ENCODE measurements around the gene UGT1A4. TPM values are rescaled to one million over a fixed set of nuclear protein-coding genes. Genes with fewer than 3 reads are reported as not detected.

The UGT1A4 gene
- polyA plus RNA-seq, 3 donors = not detected

DNA sequence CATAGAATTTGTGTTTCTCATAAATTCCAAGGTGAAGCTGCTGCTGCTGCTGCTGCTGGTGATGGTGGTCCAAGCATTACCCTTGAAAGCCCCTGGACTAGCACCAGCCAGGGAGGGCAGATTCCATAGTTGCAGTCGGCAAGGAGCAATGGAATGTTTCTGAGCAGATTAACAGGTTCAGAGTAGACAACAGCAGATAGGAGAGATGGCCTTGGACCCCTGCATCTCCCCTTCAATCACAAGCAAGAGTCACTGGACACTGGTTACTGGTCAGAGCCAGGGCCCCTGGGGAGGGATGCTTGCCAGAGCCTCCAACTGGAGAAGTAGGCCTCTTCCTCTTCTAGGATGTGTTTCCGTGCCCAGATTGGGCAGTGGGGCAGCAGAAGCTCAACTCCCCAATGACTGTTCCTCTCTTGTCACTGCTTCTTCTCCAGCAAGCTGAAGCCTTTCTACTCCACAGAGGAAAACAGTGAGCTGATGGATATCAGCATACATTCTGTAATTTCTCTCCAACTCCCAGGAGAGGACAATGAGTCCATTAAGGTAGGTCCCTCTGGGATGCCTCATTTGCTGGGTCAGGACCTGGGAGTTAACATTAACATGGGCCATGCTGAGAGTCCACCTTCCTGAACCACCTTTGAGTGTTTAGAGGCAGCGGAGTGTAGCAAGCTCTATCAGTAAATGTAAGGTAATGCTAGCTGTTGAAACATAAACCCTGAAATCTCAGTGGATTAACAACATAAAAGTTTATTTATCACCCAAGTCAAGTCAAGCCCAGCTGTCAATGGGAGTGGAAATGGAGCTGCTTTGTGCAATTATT, 94.9 kb downstream of the UGT1A4 start:
- no peak overlapping the region for H3K27ac Mint-ChIP-seq
- TF ChIP-seq, protein P1, sequence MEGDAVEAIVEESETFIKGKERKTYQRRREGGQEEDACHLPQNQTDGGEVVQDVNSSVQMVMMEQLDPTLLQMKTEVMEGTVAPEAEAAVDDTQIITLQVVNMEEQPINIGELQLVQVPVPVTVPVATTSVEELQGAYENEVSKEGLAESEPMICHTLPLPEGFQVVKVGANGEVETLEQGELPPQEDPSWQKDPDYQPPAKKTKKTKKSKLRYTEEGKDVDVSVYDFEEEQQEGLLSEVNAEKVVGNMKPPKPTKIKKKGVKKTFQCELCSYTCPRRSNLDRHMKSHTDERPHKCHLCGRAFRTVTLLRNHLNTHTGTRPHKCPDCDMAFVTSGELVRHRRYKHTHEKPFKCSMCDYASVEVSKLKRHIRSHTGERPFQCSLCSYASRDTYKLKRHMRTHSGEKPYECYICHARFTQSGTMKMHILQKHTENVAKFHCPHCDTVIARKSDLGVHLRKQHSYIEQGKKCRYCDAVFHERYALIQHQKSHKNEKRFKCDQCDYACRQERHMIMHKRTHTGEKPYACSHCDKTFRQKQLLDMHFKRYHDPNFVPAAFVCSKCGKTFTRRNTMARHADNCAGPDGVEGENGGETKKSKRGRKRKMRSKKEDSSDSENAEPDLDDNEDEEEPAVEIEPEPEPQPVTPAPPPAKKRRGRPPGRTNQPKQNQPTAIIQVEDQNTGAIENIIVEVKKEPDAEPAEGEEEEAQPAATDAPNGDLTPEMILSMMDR (IDR thresholded peaks at IDR 0.05) = no peak
- Histone ChIP-seq H3K9ac (ENCODE audit: insufficient read depth, low read length, poor library complexity, severe bottlenecking) (no peak overlapping the region), H3K79me2 (ENCODE audit: insufficient read depth, low read length) (no peaks in the 10 kb centered on the region), H3K9me3 (replicated peaks in 1 of 2; ENCODE audit: control insufficient read depth in 1 of 2, insufficient read depth in 1 of 2, low read length in 2 of 2) (no peaks in the 10 kb centered on the region), H3K4me3 (replicated peaks in 1 of 3; ENCODE audit: low read depth in 2 of 3, low read length in 3 of 3) (no peak overlapping the region), H4K20me1 (ENCODE audit: insufficient read depth, low read length) (no peaks in the 10 kb centered on the region), H3K27ac (ENCODE audit: low read depth in 1 of 2, low read length in 2 of 2) (no peak overlapping the region), H3K36me3 (replicated peaks in 1 of 2; ENCODE audit: control insufficient read depth in 1 of 2, insufficient read depth in 2 of 2, low read length in 2 of 2) (no peaks in the 10 kb centered on the region), H3K27me3 (ENCODE audit: control insufficient read depth in 2 of 2, insufficient read depth in 2 of 2, low read length in 2 of 2) (no peaks in the 10 kb centered on the region), H3K4me2 (replicated peaks; ENCODE audit: extremely low read depth, low read length, poor library complexity, severe bottlenecking) (no peak overlapping the region), H3K4me1 (ENCODE audit: control insufficient read depth in 1 of 2, insufficient read depth in 2 of 2, low read length in 2 of 2) (no peaks in the 10 kb centered on the region), H2AFZ (ENCODE audit: insufficient read depth, low read depth, low read length, poor library complexity, severe bottlenecking) (no peak overlapping the region)
- 83% methylated on average over 1 of the region's 3 CpGs for WGBS (ENCODE audit: insufficient coverage)
- H3K9me3 Mint-ChIP-seq = peaks cover 0 to 6% (median 2%) of the 10 kb centered on the region in 7 donors
- intact Hi-C loops (cut with micrococcal nuclease) = no loop called here
- no peak for DNase-seq
- H3K4me1 Mint-ChIP-seq = no peaks in the 10 kb centered on the region
- no peak overlapping the region for H3K4me3 Mint-ChIP-seq
- peaks cover 2 to 8% (median 7%) of the 10 kb centered on the region in 3 donors for H3K27me3 Mint-ChIP-seq (ENCODE audit: low read depth in 3 of 3)
- H3K36me3 Mint-ChIP-seq = no peaks in the 10 kb centered on the region

DNA sequence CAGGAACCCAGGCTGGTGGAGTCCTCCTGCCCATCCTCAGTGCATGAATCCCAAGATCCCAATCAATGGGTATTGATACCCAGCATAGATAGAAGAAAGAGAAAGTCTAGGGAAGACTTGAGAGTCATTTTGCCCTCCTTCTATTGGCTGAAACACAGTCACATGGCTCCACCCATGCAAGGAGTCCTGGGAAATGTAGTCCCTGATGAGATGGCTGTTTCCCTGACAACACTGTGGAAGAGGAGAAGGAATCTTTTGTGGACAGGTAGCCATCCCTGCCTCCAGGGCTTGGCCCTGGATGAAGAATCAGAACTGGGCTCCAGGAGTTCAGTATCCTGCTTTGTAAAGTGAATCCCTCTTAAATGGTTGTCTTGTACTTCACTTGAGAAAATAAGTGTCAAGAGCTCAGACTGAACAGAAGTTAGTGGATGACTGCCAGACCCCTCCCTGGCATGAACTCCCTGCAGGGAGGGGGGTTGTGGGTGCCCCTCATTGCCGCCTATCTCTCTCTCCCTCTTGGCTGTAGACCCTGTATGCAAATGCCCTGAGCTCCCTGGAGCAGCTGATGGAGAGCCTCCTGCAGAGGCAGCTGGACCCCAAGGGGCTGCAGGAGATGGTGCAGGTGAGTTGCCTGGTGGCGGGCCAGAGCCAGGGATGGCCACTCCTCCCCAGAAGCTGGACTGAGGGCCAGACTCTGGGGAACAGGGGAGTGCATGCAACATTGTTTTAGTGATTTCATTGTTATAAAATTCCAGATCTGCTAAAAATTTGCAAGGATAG, 95.7 kb downstream of the UGT1A4 start:
- TF ChIP-seq, protein P1 (IDR thresholded peaks at IDR 0.05) = no peak
- Mint-ChIP-seq H3K4me3 (no peak overlapping the region), H3K27ac (no peak overlapping the region), H3K36me3 (no peaks in the 10 kb centered on the region), H3K27me3 (ENCODE audit: low read depth in 3 of 3) (peaks cover 2 to 8% (median 7%) of the 10 kb centered on the region in 3 donors), H3K4me1 (no peaks in the 10 kb centered on the region), H3K9me3 (peaks cover 0 to 6% (median 2%) of the 10 kb centered on the region in 7 donors)
- Histone ChIP-seq H3K4me2 (replicated peaks; ENCODE audit: extremely low read depth, low read length, poor library complexity, severe bottlenecking) (no peak overlapping the region), H3K4me1 (ENCODE audit: control insufficient read depth in 1 of 2, insufficient read depth in 2 of 2, low read length in 2 of 2) (no peaks in the 10 kb centered on the region), H3K4me3 (replicated peaks in 1 of 3; ENCODE audit: low read depth in 2 of 3, low read length in 3 of 3) (no peak overlapping the region), H3K27ac (ENCODE audit: low read depth in 1 of 2, low read length in 2 of 2) (no peak overlapping the region), H3K79me2 (ENCODE audit: insufficient read depth, low read length) (no peaks in the 10 kb centered on the region), H3K36me3 (replicated peaks in 1 of 2; ENCODE audit: control insufficient read depth in 1 of 2, insufficient read depth in 2 of 2, low read length in 2 of 2) (no peaks in the 10 kb centered on the region), H4K20me1 (ENCODE audit: insufficient read depth, low read length) (no peaks in the 10 kb centered on the region), H3K9me3 (replicated peaks in 1 of 2; ENCODE audit: control insufficient read depth in 1 of 2, insufficient read depth in 1 of 2, low read length in 2 of 2) (no peaks in the 10 kb centered on the region), H3K27me3 (ENCODE audit: control insufficient read depth in 2 of 2, insufficient read depth in 2 of 2, low read length in 2 of 2) (no peaks in the 10 kb centered on the region), H2AFZ (ENCODE audit: insufficient read depth, low read depth, low read length, poor library complexity, severe bottlenecking) (no peak overlapping the region), H3K9ac (ENCODE audit: insufficient read depth, low read length, poor library complexity, severe bottlenecking) (no peak overlapping the region)
- no peak for DNase-seq
- intact Hi-C loops (cut with micrococcal nuclease) = no loop called here
- WGBS (ENCODE audit: insufficient coverage) = 91% methylated on average over 1 of the region's 2 CpGs

Measured in CD14-positive monocyte (primary cell).